ENCODE results near the gene SARDH. TPM values are rescaled to one million over a fixed set of nuclear protein-coding genes. Genes with fewer than 3 reads are reported as not detected.

The SARDH gene
- total and polyA plus RNA-seq, 2 of the 13 experiments (the other 11 are each of a cell fraction or from before 2014, with no cell fraction given), result 11.6 to 34.9 TPM

- TF ChIP-seq, protein P1, sequence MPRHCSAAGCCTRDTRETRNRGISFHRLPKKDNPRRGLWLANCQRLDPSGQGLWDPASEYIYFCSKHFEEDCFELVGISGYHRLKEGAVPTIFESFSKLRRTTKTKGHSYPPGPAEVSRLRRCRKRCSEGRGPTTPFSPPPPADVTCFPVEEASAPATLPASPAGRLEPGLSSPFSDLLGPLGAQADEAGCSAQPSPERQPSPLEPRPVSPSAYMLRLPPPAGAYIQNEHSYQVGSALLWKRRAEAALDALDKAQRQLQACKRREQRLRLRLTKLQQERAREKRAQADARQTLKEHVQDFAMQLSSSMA (CRISPR knock-in tag; IDR thresholded peaks at IDR 0.05), result no peak
- no peak for TF ChIP-seq PRDM4 (CRISPR knock-in tag; IDR thresholded peaks at IDR 0.05; ENCODE audit: borderline replicate concordance)
- no peak for TF ChIP-seq ZNF879 (CRISPR knock-in tag; IDR thresholded peaks at IDR 0.05)
- TF ChIP-seq NFRKB (IDR thresholded peaks at IDR 0.05), result no peak
- TF ChIP-seq ZBTB42 (CRISPR knock-in tag; IDR thresholded peaks at IDR 0.05), result no peak
- no peak for TF ChIP-seq ZBTB8A (CRISPR knock-in tag; IDR thresholded peaks at IDR 0.05; ENCODE audit: borderline replicate concordance, low read depth)
- no peak for TF ChIP-seq ZNF597 (CRISPR knock-in tag; IDR thresholded peaks at IDR 0.05)
- TF ChIP-seq WIZ (CRISPR knock-in tag; IDR thresholded peaks at IDR 0.05), result no peak
- TF ChIP-seq, protein P2, sequence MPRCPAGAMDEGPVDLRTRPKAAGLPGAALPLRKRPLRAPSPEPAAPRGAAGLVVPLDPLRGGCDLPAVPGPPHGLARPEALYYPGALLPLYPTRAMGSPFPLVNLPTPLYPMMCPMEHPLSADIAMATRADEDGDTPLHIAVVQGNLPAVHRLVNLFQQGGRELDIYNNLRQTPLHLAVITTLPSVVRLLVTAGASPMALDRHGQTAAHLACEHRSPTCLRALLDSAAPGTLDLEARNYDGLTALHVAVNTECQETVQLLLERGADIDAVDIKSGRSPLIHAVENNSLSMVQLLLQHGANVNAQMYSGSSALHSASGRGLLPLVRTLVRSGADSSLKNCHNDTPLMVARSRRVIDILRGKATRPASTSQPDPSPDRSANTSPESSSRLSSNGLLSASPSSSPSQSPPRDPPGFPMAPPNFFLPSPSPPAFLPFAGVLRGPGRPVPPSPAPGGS (CRISPR knock-in tag; IDR thresholded peaks at IDR 0.05), result 0 out of 2 replicates have a peak, but pooled peaks have one; percentile 16
- TF ChIP-seq, protein P3, sequence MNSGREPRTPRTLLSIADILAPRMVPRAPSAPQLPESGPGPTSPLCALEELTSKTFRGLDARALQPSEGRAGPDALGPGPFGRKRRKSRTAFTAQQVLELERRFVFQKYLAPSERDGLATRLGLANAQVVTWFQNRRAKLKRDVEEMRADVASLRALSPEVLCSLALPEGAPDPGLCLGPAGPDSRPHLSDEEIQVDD (CRISPR knock-in tag; IDR thresholded peaks at IDR 0.05; ENCODE audit: borderline replicate concordance), result no peak
- TF ChIP-seq HNF4G (IDR thresholded peaks at IDR 0.05; ENCODE audit: borderline replicate concordance, low read depth, low read length), result peak; percentile 40; the same call in 1 of the 2 replicates
- TF ChIP-seq HNF4G (CRISPR knock-in tag; IDR thresholded peaks at IDR 0.05; ENCODE audit: borderline replicate concordance, low read depth), result no peak
- no peak for TF ChIP-seq SSRP1 (CRISPR knock-in tag; IDR thresholded peaks at IDR 0.05)
- TF ChIP-seq ZNF891 (CRISPR knock-in tag; IDR thresholded peaks at IDR 0.05), result peak; percentile 15; the same call in 1 of the 2 replicates
- TF ChIP-seq YY1 (IDR thresholded peaks at IDR 0.05; ENCODE audit: insufficient read depth, insufficient replicate concordance, low read depth, low read length), result peak; percentile 9
- TF ChIP-seq GTF2F1 (IDR thresholded peaks at IDR 0.05; ENCODE audit: low read length), result no peak
- no peak for TF ChIP-seq ZNF234 (CRISPR knock-in tag; conservative IDR thresholded peaks at IDR 0.05)
- peak; percentile 68; the same call in 1 of the 2 replicates for TF ChIP-seq MTA1 (CRISPR knock-in tag; IDR thresholded peaks at IDR 0.05; ENCODE audit: borderline replicate concordance)
- TF ChIP-seq RAD51 (IDR thresholded peaks at IDR 0.05; ENCODE audit: borderline replicate concordance), result no peak
- TF ChIP-seq MED1 (CRISPR knock-in tag; IDR thresholded peaks at IDR 0.05), result peak; percentile 48; the same call in 1 of the 2 replicates
- TF ChIP-seq ZNF343 (CRISPR knock-in tag; IDR thresholded peaks at IDR 0.05), result peak; percentile 75; the same call in 1 of the 2 replicates
- no peak for TF ChIP-seq ATRX (CRISPR knock-in tag; IDR thresholded peaks at IDR 0.05; ENCODE audit: borderline replicate concordance)
- TF ChIP-seq ZNF563 (CRISPR knock-in tag; IDR thresholded peaks at IDR 0.05), result peak; percentile 90
- TF ChIP-seq SMAD1 (CRISPR knock-in tag; IDR thresholded peaks at IDR 0.05; ENCODE audit: borderline replicate concordance, low read depth), result no peak
These were observed at the start of gene SARDH (continued) for GRCh38 chr9:133737774-133738639.
